Neural progenitor cell (in vitro differentiated cells): ENCODE data around the gene SLC6A12.
A peak's percentile ranks its signal among the peaks of the same experiment; 100 is the strongest.
"Not testable (repeated sequence)": the region's sequence is repeated elsewhere in the genome, so short reads cannot be mapped to it uniquely, and the experiment has no call there.

Source experiments
- CTCF ChIP-seq: fragments of 200-600 bp; sonication (generic); IDR thresholded peaks from 2 replicates; pipeline ENCODE4 v1.5.1; 2017; ENCODE audit warnings: antibody characterized with exemption, mild to moderate bottlenecking
- EZH2phosphoT487 ChIP-seq: fragments of 200-600 bp; sonication (generic); IDR thresholded peaks from 2 replicates; pipeline ENCODE4 v1.6.1; 2017; ENCODE audit warnings: antibody characterized with exemption

- not testable (repeated sequence) for TF ChIP-seq CTCF
- TF ChIP-seq EZH2phosphoT487 = peak; percentile 47
These were observed 25.7 kb downstream of the SLC6A12 start for GRCh38 chr12:187986-188909.
